CD8-positive, alpha-beta memory T cell (primary cell): ENCODE measurements around the gene IGF2. TPM values are rescaled to one million over a fixed set of nuclear protein-coding genes. Genes with fewer than 3 reads are reported as not detected.
A peak's percentile ranks its signal among the peaks of the same experiment; 100 is the strongest.

Experiments
- CTCF ChIA-PET: fragments of 350-600 bp; sonication (Branson Sonifier 250); formaldehyde crosslinking; loops from one replicate; lab custom pipeline; 2021; ENCODE audit warnings: antibody characterized with exemption; lab: Charles Lee
- POLR2A ChIA-PET: fragments of 350-600 bp; sonication (Branson Sonifier 250); formaldehyde crosslinking; loops from one replicate; lab custom pipeline; 2021; ENCODE audit warnings: antibody characterized with exemption; lab: Charles Lee
- DNase-seq, 5 donors: peaks; one replicate each; pipeline versions ENCODE4 v3.0.0 to v3.0.0-alpha.2; 2020 to 2022; ENCODE audit warnings: mixed read lengths in 1 of 5
- H3K27ac ChIP-seq: one replicate; pipeline ENCODE4 v1.7.0; 2013; ENCODE audit warnings: low read depth, mild to moderate bottlenecking, low read length, moderate library complexity
- H3K27me3 ChIP-seq: 2 replicates; pipeline ENCODE4 v1.7.0; 2013; ENCODE audit warnings: low read length, mild to moderate bottlenecking; ENCODE audit not compliant: insufficient read depth, poor library complexity, severe bottlenecking
- H3K36me3 ChIP-seq: 2 replicates; pipeline ENCODE4 v1.7.0; 2013; ENCODE audit warnings: mild to moderate bottlenecking, low read length, moderate library complexity; ENCODE audit not compliant: insufficient read depth
- H3K4me1 ChIP-seq: 2 replicates; pipeline ENCODE4 v1.7.0; 2013; ENCODE audit warnings: mild to moderate bottlenecking, low read length, moderate library complexity; ENCODE audit not compliant: insufficient read depth
- H3K4me3 ChIP-seq: 2 replicates; pipeline ENCODE4 v1.7.0; 2013; ENCODE audit warnings: mild to moderate bottlenecking, low read length
- H3K9me3 ChIP-seq: 2 replicates; pipeline ENCODE4 v1.7.0; 2013; ENCODE audit warnings: mild to moderate bottlenecking, low read length
- H3K27ac Mint-ChIP-seq, 8 donors: one replicate each; pipeline ENCODE4 v1.8.0; 2020 to 2021; ENCODE audit warnings: mixed read lengths in 8 of 8, mild to moderate bottlenecking in 6 of 8, inconsistent platforms in 3 of 8, moderate library complexity in 3 of 8
- H3K27me3 Mint-ChIP-seq, 2 donors: one replicate each; pipeline ENCODE4 v1.8.0; 2020 to 2021; ENCODE audit warnings: mixed read lengths in 2 of 2, mild to moderate bottlenecking in 1 of 2, moderate library complexity in 1 of 2
- H3K36me3 Mint-ChIP-seq, 3 donors: one replicate each; pipeline ENCODE4 v1.8.0; 2020 to 2021; ENCODE audit warnings: mixed read lengths in 3 of 3, inconsistent platforms in 1 of 3, mild to moderate bottlenecking in 1 of 3
- H3K4me1 Mint-ChIP-seq, 3 donors: one replicate each; pipeline ENCODE4 v1.8.0; 2020 to 2021; ENCODE audit warnings: mixed read lengths in 3 of 3, inconsistent platforms in 1 of 3, mild to moderate bottlenecking in 1 of 3
- H3K4me3 Mint-ChIP-seq, 7 donors: one replicate each; pipeline ENCODE4 v1.8.0; 2020 to 2021; ENCODE audit warnings: mixed read lengths in 7 of 7, mild to moderate bottlenecking in 6 of 7, moderate library complexity in 4 of 7, inconsistent platforms in 2 of 7
- H3K9me3 Mint-ChIP-seq, 5 donors: one replicate each; pipeline ENCODE4 v1.8.0; 2020 to 2022; ENCODE audit warnings: mixed read lengths in 5 of 5, mild to moderate bottlenecking in 3 of 5, moderate library complexity in 2 of 5, inconsistent platforms in 1 of 5
- polyA plus RNA-seq: library from polyadenylated mRNA; unstranded; fragments of 300-500 nt; fragmentation: Illumina TruSeq; gene quantifications from one replicate; pipeline ENCODE4 v1.2.3, GENCODE V29; 2021
- total RNA-seq, 2 experiments: library from RNA; stranded (reverse); gene quantifications; one replicate each; pipeline ENCODE4 v1.2.3, GENCODE V29; 2021

The IGF2 gene
- total and polyA plus RNA-seq, 3 experiments from 2014 or later, result 3.3 to 3.5 TPM; not detected in 1

GRCh38 chr11:2136209-2136951, 2.8 kb downstream of the IGF2 start:
- H3K36me3 ChIP-seq, result no peaks in the 10 kb centered on the region
- Mint-ChIP-seq H3K4me1 (peaks cover 2 to 19% (median 4%) of the 10 kb centered on the region in 3 donors), H3K27ac (peak overlapping the region in 1 of 8 donors; percentile 22), H3K4me3 (peak overlapping the region in 5 of 7 donors; percentile 20 to 48 (median 40)), H3K27me3 (peaks cover 33 to 37% of the 10 kb centered on the region in 2 donors), H3K36me3 (no peaks in the 10 kb centered on the region), H3K9me3 (no peaks in the 10 kb centered on the region)
- H3K9me3 ChIP-seq, result no peaks in the 10 kb centered on the region
- POLR2A ChIA-PET, result no interaction called here
- no peak for DNase-seq
- H3K4me1 ChIP-seq, result no peaks in the 10 kb centered on the region
- H3K27me3 ChIP-seq, result peaks cover 15% of the 10 kb centered on the region
- no peak overlapping the region for H3K27ac ChIP-seq
- no peak overlapping the region for H3K4me3 ChIP-seq
- CTCF ChIA-PET, result interaction anchor here (0.6 to 1.8 kb wide), 2 partner anchors 15 kb away, joined by 3 to 5 read pairs; no protein-coding TSS in a partner anchor

GRCh38 chr11:2135648-2136201, 3.5 kb downstream of the IGF2 start:
- Histone ChIP-seq H3K27me3 (peaks cover 10% of the 10 kb centered on the region), H3K4me3 (no peak overlapping the region), H3K27ac (no peak overlapping the region), H3K4me1 (no peaks in the 10 kb centered on the region), H3K9me3 (no peaks in the 10 kb centered on the region), H3K36me3 (no peaks in the 10 kb centered on the region)
- POLR2A ChIA-PET, result no interaction called here
- peak overlapping the region in 1 of 8 donors; percentile 22 for H3K27ac Mint-ChIP-seq
- peaks cover 2 to 15% (median 4%) of the 10 kb centered on the region in 3 donors for H3K4me1 Mint-ChIP-seq
- H3K36me3 Mint-ChIP-seq, result no peaks in the 10 kb centered on the region
- no peak for DNase-seq
- CTCF ChIA-PET, result interaction anchor here (1.8 kb wide), 1 partner anchor 16 kb away, joined by 5 read pairs; no protein-coding TSS in a partner anchor
- H3K27me3 Mint-ChIP-seq, result peaks cover 32 to 35% of the 10 kb centered on the region in 2 donors
- H3K9me3 Mint-ChIP-seq, result no peaks in the 10 kb centered on the region
- H3K4me3 Mint-ChIP-seq, result peak overlapping the region in 4 of 7 donors; percentile 20 to 42 (median 38)

- Mint-ChIP-seq H3K4me1 (peaks cover 2 to 15% (median 4%) of the 10 kb centered on the region in 3 donors), H3K27me3 (peaks cover 31 to 35% of the 10 kb centered on the region in 2 donors), H3K4me3 (no peak overlapping the region), H3K27ac (no peak overlapping the region), H3K36me3 (no peaks in the 10 kb centered on the region), H3K9me3 (no peaks in the 10 kb centered on the region)
- DNase-seq, result peak in 1 of 5 donors; percentile 32
- Histone ChIP-seq H3K27me3 (peaks cover 10% of the 10 kb centered on the region), H3K9me3 (no peaks in the 10 kb centered on the region), H3K36me3 (no peaks in the 10 kb centered on the region), H3K27ac (no peak overlapping the region), H3K4me1 (no peaks in the 10 kb centered on the region), H3K4me3 (no peak overlapping the region)
- ChIA-PET POLR2A (no interaction called here), CTCF (interaction anchor here (1.8 kb wide), 1 partner anchor 17 kb away, joined by 5 read pairs; no protein-coding TSS in a partner anchor)
Observed at GRCh38 chr11:2135018-2135569, 4.1 kb downstream of the IGF2 start.

- Histone ChIP-seq H3K4me3 (no peak overlapping the region), H3K4me1 (no peaks in the 10 kb centered on the region), H3K9me3 (no peaks in the 10 kb centered on the region), H3K27me3 (peaks cover 10% of the 10 kb centered on the region), H3K27ac (no peak overlapping the region), H3K36me3 (no peaks in the 10 kb centered on the region)
- peak in 1 of 5 donors; percentile 31 for DNase-seq
- no peaks in the 10 kb centered on the region for H3K9me3 Mint-ChIP-seq
- POLR2A ChIA-PET, result no interaction called here
- no peaks in the 10 kb centered on the region for H3K36me3 Mint-ChIP-seq
- no peak overlapping the region for H3K4me3 Mint-ChIP-seq
- peaks cover 30 to 35% of the 10 kb centered on the region in 2 donors for H3K27me3 Mint-ChIP-seq
- CTCF ChIA-PET, result interaction anchor here (1.8 kb wide), 1 partner anchor 17 kb away, joined by 5 read pairs; no protein-coding TSS in a partner anchor
- peaks cover 2 to 15% (median 4%) of the 10 kb centered on the region in 3 donors for H3K4me1 Mint-ChIP-seq
- no peak overlapping the region for H3K27ac Mint-ChIP-seq
Observed at GRCh38 chr11:2134022-2135010, 4.9 kb downstream of the IGF2 start.

GRCh38 chr11:2133241-2134021, 5.8 kb downstream of the IGF2 start:
- no peaks in the 10 kb centered on the region for H3K9me3 Mint-ChIP-seq
- ChIA-PET CTCF (no interaction called here), POLR2A (no interaction called here)
- H3K36me3 ChIP-seq, result no peaks in the 10 kb centered on the region
- H3K4me1 ChIP-seq, result no peaks in the 10 kb centered on the region
- H3K27ac Mint-ChIP-seq, result peak overlapping the region in 1 of 8 donors; percentile 29
- peaks cover 2 to 13% (median 3%) of the 10 kb centered on the region in 3 donors for H3K4me1 Mint-ChIP-seq
- peak in 1 of 5 donors; percentile 43 for DNase-seq
- no peaks in the 10 kb centered on the region for H3K36me3 Mint-ChIP-seq
- peaks cover 10% of the 10 kb centered on the region for H3K27me3 ChIP-seq
- H3K27me3 Mint-ChIP-seq, result peaks cover 29 to 35% of the 10 kb centered on the region in 2 donors
- H3K4me3 ChIP-seq, result no peak overlapping the region
- no peaks in the 10 kb centered on the region for H3K9me3 ChIP-seq
- peak overlapping the region in 1 of 7 donors; percentile 54 for H3K4me3 Mint-ChIP-seq
- H3K27ac ChIP-seq, result no peak overlapping the region

- Mint-ChIP-seq H3K4me3 (no peak overlapping the region), H3K27ac (peak overlapping the region in 1 of 8 donors; percentile 29), H3K9me3 (no peaks in the 10 kb centered on the region), H3K36me3 (no peaks in the 10 kb centered on the region), H3K27me3 (peaks cover 27 to 35% of the 10 kb centered on the region in 2 donors), H3K4me1 (peaks cover 0 to 11% (median 0%) of the 10 kb centered on the region in 3 donors)
- Histone ChIP-seq H3K36me3 (no peaks in the 10 kb centered on the region), H3K4me3 (no peak overlapping the region), H3K27ac (no peak overlapping the region), H3K4me1 (no peaks in the 10 kb centered on the region), H3K9me3 (no peaks in the 10 kb centered on the region), H3K27me3 (peaks cover 10% of the 10 kb centered on the region)
- ChIA-PET CTCF (no interaction called here), POLR2A (no interaction called here)
- DNase-seq, result peak in 1 of 5 donors; percentile 26
Observed at GRCh38 chr11:2132874-2133240, 6.3 kb downstream of the IGF2 start.

- Mint-ChIP-seq H3K36me3 (no peaks in the 10 kb centered on the region), H3K27me3 (peaks cover 23 to 35% of the 10 kb centered on the region in 2 donors), H3K9me3 (no peaks in the 10 kb centered on the region), H3K4me1 (peaks cover 0 to 7% (median 0%) of the 10 kb centered on the region in 3 donors), H3K4me3 (peak overlapping the region in 1 of 7 donors; percentile 30), H3K27ac (no peak overlapping the region)
- ChIA-PET CTCF (no interaction called here), POLR2A (no interaction called here)
- Histone ChIP-seq H3K4me1 (no peaks in the 10 kb centered on the region), H3K36me3 (no peaks in the 10 kb centered on the region), H3K27me3 (peaks cover 10% of the 10 kb centered on the region), H3K4me3 (no peak overlapping the region), H3K27ac (no peak overlapping the region), H3K9me3 (no peaks in the 10 kb centered on the region)
- DNase-seq, result no peak
Observed at GRCh38 chr11:2132246-2132645, 6.9 kb downstream of the IGF2 start.
